Muscle layer of colon (tissue), 2 donors: ENCODE measurements around the gene SMIM10L2A.
"Not testable (repeated sequence)": the region's sequence is repeated elsewhere in the genome, so short reads cannot be mapped to it uniquely, and the experiment has no call there.

Experiments
- H3K27ac ChIP-seq: one replicate; pipeline ENCODE4 v1.7.0; 2013; ENCODE audit warnings: low read depth, mild to moderate bottlenecking, low read length, moderate library complexity
- H3K27me3 ChIP-seq, 2 donors: one replicate each; pipeline ENCODE4 v1.7.0; 2013; ENCODE audit warnings: low read length in 2 of 2, mild to moderate bottlenecking in 2 of 2; ENCODE audit not compliant: insufficient read depth in 2 of 2, control insufficient read depth in 1 of 2
- H3K36me3 ChIP-seq: one replicate; pipeline ENCODE4 v1.7.0; 2013; ENCODE audit warnings: mild to moderate bottlenecking, low read length; ENCODE audit not compliant: insufficient read depth
- H3K4me1 ChIP-seq: one replicate; pipeline ENCODE4 v1.7.0; 2013; ENCODE audit warnings: mild to moderate bottlenecking, low read length; ENCODE audit not compliant: insufficient read depth
- H3K4me3 ChIP-seq, 2 donors: one replicate each; pipeline ENCODE4 v1.7.0; 2013; ENCODE audit warnings: low read length in 2 of 2, low read depth in 1 of 2, mild to moderate bottlenecking in 1 of 2, moderate library complexity in 1 of 2
- H3K9ac ChIP-seq: one replicate; pipeline ENCODE4 v1.7.0; 2013; ENCODE audit warnings: low read length
- H3K9me3 ChIP-seq: one replicate; pipeline ENCODE4 v1.7.0; 2013; ENCODE audit warnings: mild to moderate bottlenecking, low read length
- donor health status: abdominal sarcoma.
- donor health status: Adenocarcinoma of cecum.

The SMIM10L2A gene

DNA sequence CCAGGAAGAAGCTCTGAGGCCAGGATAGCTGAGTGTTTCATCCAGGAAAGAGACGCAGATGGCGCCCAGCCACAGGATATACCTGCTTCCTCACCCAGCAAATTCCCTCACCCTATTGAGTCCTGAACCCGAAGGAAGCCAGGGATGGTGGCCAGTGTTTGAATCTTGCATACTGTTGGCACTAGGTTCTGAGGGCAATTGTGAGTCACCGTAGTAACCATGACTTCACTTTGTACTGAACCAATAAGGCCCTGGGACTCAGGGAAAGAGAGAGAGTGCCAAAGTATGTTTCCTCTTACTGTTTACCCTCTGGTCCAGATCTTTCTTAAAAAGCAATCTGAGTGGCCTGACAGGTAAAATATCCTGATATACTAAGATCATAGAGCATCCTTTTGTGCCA is 25.6 kb upstream of the SMIM10L2A start:
- no peaks in the 10 kb centered on the region for H3K9me3 ChIP-seq
- no peaks in the 10 kb centered on the region for H3K36me3 ChIP-seq
- H3K27ac ChIP-seq, result no peak overlapping the region
- no peaks in the 10 kb centered on the region for H3K27me3 ChIP-seq
- no peaks in the 10 kb centered on the region for H3K4me1 ChIP-seq
- H3K9ac ChIP-seq, result no peak overlapping the region
- no peak overlapping the region for H3K4me3 ChIP-seq

DNA sequence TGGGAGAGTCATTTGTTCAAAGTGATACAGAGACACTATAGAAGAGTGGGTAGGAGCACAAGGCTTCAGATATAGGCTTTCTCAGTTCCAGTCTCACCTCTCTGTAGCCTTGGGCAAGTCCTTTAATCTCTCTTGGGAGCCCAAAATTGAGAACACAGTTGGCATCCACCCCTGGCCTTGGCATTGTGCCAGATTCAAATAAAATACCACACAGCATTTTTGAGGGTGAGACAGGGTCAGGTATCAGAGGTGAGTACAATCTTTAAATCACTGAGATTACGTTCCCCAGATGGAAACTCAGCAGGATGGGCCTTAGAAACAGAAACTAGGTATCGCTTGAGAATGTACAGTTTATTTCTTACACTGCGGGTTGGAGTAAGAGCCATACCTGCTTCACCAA is 25.2 kb upstream of the SMIM10L2A start:
- Histone ChIP-seq H3K36me3 (no peaks in the 10 kb centered on the region), H3K4me3 (no peak overlapping the region), H3K27me3 (no peaks in the 10 kb centered on the region), H3K4me1 (no peaks in the 10 kb centered on the region), H3K9me3 (no peaks in the 10 kb centered on the region), H3K9ac (no peak overlapping the region), H3K27ac (no peak overlapping the region)

DNA sequence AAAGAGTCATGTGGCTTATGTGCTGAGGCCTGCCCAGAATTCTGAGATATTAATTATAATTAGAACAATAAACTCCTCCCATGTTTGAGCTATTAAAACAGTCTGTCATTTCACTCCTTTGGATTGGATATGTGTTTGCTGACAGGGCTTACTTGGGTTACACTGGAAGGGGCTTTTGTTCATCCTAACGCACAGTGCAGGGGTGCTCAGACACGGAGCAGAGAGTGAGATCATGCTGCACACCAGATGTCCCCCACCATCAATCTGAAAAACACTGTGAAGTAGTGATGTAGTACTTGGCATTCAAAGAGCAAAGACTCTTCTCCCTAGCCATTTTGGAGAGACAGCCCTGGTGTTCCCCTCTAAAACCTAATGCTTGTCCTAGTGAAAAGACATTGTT is 24.1 kb upstream of the SMIM10L2A start:
- Histone ChIP-seq H3K27me3 (no peaks in the 10 kb centered on the region), H3K4me3 (no peak overlapping the region), H3K9me3 (no peaks in the 10 kb centered on the region), H3K4me1 (no peaks in the 10 kb centered on the region), H3K27ac (no peak overlapping the region), H3K36me3 (no peaks in the 10 kb centered on the region), H3K9ac (no peak overlapping the region)

DNA sequence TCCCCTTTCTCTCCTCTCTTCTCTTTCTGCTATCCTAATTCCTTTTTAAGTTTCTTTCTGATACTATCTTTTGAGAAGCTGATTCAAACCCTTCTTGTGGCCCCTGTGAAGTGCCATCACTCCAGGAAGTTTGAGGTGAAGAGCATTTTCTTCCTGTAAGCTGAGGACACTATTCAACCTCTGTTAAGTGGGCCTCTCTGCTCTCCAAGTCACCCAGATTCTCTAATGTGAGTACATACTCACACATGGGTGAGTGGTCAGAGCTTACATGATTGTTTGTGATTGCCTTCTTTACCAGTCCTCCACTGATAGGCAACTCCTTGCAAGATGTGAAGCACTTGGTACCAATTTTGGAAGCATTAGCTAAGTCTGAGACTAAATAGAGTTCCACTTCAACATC is 18.4 kb upstream of the SMIM10L2A start:
- H3K36me3 ChIP-seq, result no peaks in the 10 kb centered on the region
- peaks cover 4 to 13% of the 10 kb centered on the region in 2 donors for H3K27me3 ChIP-seq
- no peak overlapping the region for H3K9ac ChIP-seq
- H3K4me1 ChIP-seq, result no peaks in the 10 kb centered on the region
- H3K9me3 ChIP-seq, result no peaks in the 10 kb centered on the region
- H3K27ac ChIP-seq, result no peak overlapping the region
- no peak overlapping the region for H3K4me3 ChIP-seq

DNA sequence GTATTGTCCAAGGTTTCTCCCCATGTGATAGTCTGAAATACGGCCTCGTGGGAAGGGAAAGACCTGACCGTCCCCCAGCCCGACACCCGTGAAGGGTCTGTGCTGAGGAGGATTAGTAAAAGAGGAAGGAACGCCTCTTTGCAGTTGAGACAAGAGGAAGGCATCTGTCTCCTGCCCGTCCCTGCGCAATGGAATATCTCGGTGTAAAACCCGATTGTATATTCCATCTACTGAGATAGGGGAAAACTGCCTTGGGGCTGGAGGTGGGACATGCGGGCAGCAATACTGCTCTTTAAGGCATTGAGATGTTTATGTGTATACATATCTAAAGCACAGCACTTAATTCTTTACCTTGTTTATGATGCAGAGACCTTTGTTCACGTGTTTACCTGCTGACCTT is 15.3 kb upstream of the SMIM10L2A start:
- H3K27me3 ChIP-seq, result peaks cover 4 to 13% of the 10 kb centered on the region in 2 donors
- H3K36me3 ChIP-seq, result not testable (repeated sequence)

DNA sequence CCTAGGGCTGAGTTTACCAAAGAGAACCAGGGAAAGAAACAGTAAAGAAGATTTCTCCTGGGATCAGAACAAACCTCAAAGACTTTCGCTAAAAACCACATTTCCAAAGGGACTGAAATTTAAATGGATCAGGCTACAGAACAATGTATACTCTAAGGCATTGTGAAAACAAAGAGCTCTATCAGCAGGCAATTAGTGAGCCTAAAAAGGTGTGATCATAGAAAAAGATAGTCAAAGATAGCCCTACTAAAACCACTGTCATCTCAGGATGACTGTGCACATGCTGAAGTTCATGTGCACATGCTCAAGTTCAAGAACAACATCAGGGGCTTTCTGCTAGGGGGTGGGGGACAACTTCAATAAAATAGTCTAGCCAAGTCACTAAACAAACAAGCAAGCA is 12.9 kb upstream of the SMIM10L2A start:
- Histone ChIP-seq H3K27ac (no peak overlapping the region), H3K9me3 (no peaks in the 10 kb centered on the region), H3K9ac (no peak overlapping the region), H3K27me3 (peaks cover 4 to 13% of the 10 kb centered on the region in 2 donors), H3K4me3 (no peak overlapping the region), H3K4me1 (no peaks in the 10 kb centered on the region), H3K36me3 (no peaks in the 10 kb centered on the region)

More for the DNA sequence above, 15.3 kb upstream of the SMIM10L2A start:
- not testable (repeated sequence) for H3K27ac ChIP-seq, H3K9ac ChIP-seq, H3K4me3 ChIP-seq, H3K9me3 ChIP-seq, H3K4me1 ChIP-seq

DNA sequence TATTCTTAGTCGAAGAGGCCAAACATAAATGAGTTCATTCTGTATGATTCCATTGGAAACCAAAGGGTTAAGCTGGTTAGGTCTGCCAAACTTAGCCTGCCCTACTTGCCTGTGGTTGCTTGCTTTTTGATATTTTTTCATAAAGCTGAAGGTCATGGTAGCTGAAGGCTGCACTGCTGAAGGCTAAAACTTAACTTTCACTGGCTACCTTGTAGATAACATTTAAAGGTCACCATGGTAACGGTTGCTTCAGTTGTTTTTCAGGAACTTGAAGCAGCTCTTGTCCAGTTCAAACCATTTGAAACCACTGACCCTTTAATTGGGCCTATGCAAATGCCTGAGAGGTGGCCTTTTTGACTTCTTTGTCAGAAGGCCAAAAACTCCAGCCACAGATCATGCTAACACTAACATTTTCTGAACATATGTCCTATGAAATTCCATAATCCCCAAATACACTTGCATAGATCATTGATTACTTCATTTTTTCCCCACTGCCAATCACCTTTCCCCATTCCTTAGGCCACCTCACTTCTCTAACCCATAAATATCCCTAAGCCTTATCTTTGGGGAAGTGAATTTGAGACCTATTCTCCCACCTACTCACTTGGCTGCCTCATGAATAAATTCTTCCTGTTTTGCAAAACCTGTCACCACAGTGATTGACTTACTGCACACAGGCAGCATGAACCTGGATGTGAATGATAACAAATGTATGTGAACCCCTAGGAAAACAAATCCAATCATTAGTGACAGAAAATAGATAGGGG is 10.7 kb upstream of the SMIM10L2A start:
- H3K9me3 ChIP-seq, result no peaks in the 10 kb centered on the region
- H3K27me3 ChIP-seq, result peaks cover 4% of the 10 kb centered on the region in 2 donors
- H3K4me3 ChIP-seq, result no peak overlapping the region
- no peaks in the 10 kb centered on the region for H3K36me3 ChIP-seq
- H3K27ac ChIP-seq, result no peak overlapping the region
- no peak overlapping the region for H3K9ac ChIP-seq
- H3K4me1 ChIP-seq, result no peaks in the 10 kb centered on the region

DNA sequence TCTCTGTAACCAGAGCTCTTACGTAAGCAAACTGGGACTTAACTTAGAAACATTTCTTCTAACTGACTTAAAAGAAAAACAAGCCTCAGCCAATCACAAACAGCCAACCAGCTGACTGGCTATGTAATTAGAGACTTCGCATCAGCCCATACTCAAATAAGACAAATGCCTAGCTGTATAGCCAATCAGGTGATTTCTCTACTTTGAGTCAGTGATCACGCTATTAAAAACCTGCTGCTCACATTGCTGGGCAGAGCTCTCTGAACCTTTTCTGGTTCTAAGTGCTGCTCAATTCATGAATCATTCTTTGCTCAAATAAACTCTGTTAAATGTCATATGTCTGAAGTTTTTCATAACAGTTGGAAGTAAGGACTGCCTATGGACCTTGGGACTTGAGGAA is 9.9 kb upstream of the SMIM10L2A start:
- no peaks in the 10 kb centered on the region for H3K9me3 ChIP-seq
- H3K27me3 ChIP-seq, result peaks cover 4% of the 10 kb centered on the region in 2 donors
- no peak overlapping the region for H3K9ac ChIP-seq
- H3K4me1 ChIP-seq, result no peaks in the 10 kb centered on the region
- no peaks in the 10 kb centered on the region for H3K36me3 ChIP-seq
- H3K4me3 ChIP-seq, result no peak overlapping the region
- no peak overlapping the region for H3K27ac ChIP-seq

DNA sequence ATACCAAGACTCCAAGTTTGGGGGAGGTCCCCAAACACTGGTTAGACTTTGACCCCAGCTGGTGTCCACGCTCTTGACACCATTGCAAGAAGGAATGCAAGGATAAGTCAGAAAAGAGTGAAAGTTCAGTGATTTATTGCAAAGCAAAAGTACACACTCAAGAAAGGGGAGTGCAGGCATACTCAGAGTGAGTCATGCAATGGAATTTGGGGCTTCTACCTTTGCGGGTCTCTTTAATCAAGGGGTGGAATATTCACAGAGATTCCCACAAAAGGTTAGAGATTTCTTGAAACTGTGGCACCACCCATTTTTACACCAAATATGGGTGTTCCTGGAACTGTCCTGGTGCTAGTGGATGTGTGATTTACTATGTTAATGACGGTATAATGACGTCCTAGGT is 5.2 kb upstream of the SMIM10L2A start:
- Histone ChIP-seq H3K9me3 (no peaks in the 10 kb centered on the region), H3K4me3 (no peak overlapping the region), H3K27me3 (no peaks in the 10 kb centered on the region), H3K36me3 (no peaks in the 10 kb centered on the region), H3K4me1 (no peaks in the 10 kb centered on the region), H3K27ac (no peak overlapping the region), H3K9ac (no peak overlapping the region)

DNA sequence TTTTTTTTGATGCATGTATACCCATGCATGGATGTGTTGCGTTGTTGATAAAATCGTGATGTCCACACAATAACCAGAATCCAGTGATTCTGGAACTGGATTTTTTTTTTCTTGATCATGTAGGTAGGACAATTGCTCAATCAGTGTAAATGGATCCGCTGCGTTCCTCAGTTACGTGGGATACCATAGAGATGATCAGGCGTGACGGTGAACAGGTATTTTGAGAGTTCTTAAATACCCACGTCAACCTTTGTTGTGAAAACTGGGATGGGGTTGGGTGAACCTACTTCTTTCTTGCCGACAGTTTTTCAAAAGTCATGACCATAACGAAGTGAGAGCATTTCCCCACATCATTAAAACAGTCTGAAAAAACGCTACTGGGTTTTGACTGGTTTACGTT is 913 bp upstream of the SMIM10L2A start:
- Histone ChIP-seq H3K36me3 (no peaks in the 10 kb centered on the region), H3K27me3 (peaks cover 0 to 6% of the 10 kb centered on the region in 2 donors), H3K4me3 (peak overlapping the region in 1 of 2 donors; percentile 24), H3K4me1 (no peaks in the 10 kb centered on the region), H3K27ac (no peak overlapping the region), H3K9me3 (no peaks in the 10 kb centered on the region), H3K9ac (no peak overlapping the region)

DNA sequence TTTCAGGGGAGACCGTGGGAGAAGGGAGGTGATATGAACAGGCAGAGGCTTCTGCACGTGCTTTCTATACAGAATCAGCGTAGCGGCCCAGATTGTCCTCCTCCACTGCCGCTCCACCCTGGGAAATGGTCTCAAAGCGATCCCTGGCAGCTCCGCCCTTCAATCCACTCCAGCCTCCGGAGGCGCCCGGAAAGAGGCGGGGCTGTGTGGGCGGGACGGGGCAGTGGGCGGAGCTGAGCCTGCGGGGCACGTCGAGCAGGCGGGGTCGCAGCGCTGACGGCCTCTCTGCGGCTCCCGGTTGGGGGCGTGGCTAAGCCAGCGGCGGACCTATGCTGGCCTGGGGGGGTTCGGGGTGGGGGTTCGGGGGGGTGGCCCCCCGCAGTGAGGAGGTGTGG is 210 bp upstream of the SMIM10L2A start:
- Histone ChIP-seq H3K27me3 (peaks cover 0 to 6% of the 10 kb centered on the region in 2 donors), H3K4me1 (no peaks in the 10 kb centered on the region), H3K9me3 (no peaks in the 10 kb centered on the region), H3K36me3 (no peaks in the 10 kb centered on the region), H3K9ac (no peak overlapping the region), H3K27ac (no peak overlapping the region), H3K4me3 (peak overlapping the region; percentile 24 to 27)

DNA sequence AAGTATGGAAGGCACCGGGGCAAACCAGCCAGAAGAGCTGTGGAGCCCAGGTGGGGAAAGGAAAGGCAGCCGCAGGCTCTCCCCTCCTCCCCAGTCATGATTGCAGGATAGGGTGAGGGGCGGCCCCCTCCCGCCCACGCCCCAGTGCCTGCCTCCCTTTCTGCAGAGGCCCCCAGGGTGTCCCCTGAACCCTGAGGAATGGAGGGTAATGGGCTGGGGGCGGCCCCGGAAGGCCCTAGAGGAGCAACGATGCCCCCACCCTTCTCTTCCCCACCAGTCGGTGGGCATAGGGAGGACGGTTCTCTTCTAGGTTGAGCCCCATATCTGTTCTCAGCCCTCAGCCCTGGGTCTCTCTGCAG is 1.0 kb downstream of the SMIM10L2A start:
- H3K36me3 ChIP-seq, H3K27me3 ChIP-seq, H3K4me3 ChIP-seq, H3K27ac ChIP-seq, H3K9ac ChIP-seq, H3K4me1 ChIP-seq, H3K9me3 ChIP-seq: not testable (repeated sequence)
